HFFc6 (cell line): ENCODE results near the gene PPP2CA. TPM values are rescaled to one million over a fixed set of nuclear protein-coding genes. Genes with fewer than 3 reads are reported as not detected.
"Not testable (repeated sequence)": the region's sequence is repeated elsewhere in the genome, so short reads cannot be mapped to it uniquely, and the experiment has no call there.

Source experiments
- DNase-seq: peaks from one replicate; pipeline ENCODE4 v3.0.0-alpha.2; 2018
- H3K27ac Mint-ChIP-seq: 2 replicates; pipeline ENCODE4 v1.8.0; 2020; ENCODE audit warnings: mild to moderate bottlenecking, mixed read lengths
- H3K27me3 Mint-ChIP-seq: 2 replicates; pipeline ENCODE4 v1.8.0; 2021; ENCODE audit warnings: mild to moderate bottlenecking, moderate library complexity, mixed read lengths; ENCODE audit not compliant: insufficient read depth
- H3K36me3 Mint-ChIP-seq: 2 replicates; pipeline ENCODE4 v1.8.0; 2021; ENCODE audit warnings: low read depth, mixed read lengths
- H3K4me1 Mint-ChIP-seq: 2 replicates; pipeline ENCODE4 v1.8.0; 2020; ENCODE audit warnings: low read depth, mixed read lengths
- H3K4me3 Mint-ChIP-seq: 2 replicates; pipeline ENCODE4 v1.8.0; 2020; ENCODE audit warnings: mild to moderate bottlenecking, moderate library complexity, mixed read lengths
- H3K9me3 Mint-ChIP-seq: 2 replicates; pipeline ENCODE4 v1.8.0; 2020; ENCODE audit warnings: mild to moderate bottlenecking, mixed read lengths
- CTCF ChIP-seq: fragments of 200-600 bp; sonication (generic); IDR thresholded peaks from 2 replicates; pipeline ENCODE4 v1.5.0; 2021; ENCODE audit warnings: antibody characterized with exemption, mild to moderate bottlenecking
- total RNA-seq, 6 experiments: library from RNA; stranded (reverse); fragmentation: NEBNext Ultra II Directional; extraction: Animal tissue kit (Norgen Biotek cat#: 25700); gene quantifications; 2 replicates in 1 of 6; 3 replicates in 5 of 6; pipeline ENCODE4 v1.2.3, GENCODE V29; 2021

The PPP2CA gene
- total RNA-seq, 6 experiments from 2014 or later, result 153 to 172 (median 156) TPM

GRCh38 chr5:134267366-134268018 lies 41.6 kb upstream of the PPP2CA start:
- no peak overlapping the region for H3K27ac Mint-ChIP-seq
- no peak for TF ChIP-seq CTCF

GRCh38 chr5:134263801-134264200 lies 37.9 kb upstream of the PPP2CA start:
- peaks cover 13% of the 10 kb centered on the region for H3K36me3 Mint-ChIP-seq
- peaks cover 8% of the 10 kb centered on the region for H3K4me1 Mint-ChIP-seq
- TF ChIP-seq CTCF, result no peak
- no peak overlapping the region for H3K4me3 Mint-ChIP-seq
- H3K9me3 Mint-ChIP-seq, result peaks cover 24% of the 10 kb centered on the region
- no peak overlapping the region for H3K27ac Mint-ChIP-seq
- peaks cover 1% of the 10 kb centered on the region for H3K27me3 Mint-ChIP-seq
- DNase-seq, result no peak

More at GRCh38 chr5:134267366-134268018, 41.6 kb upstream of the PPP2CA start:
- Mint-ChIP-seq H3K9me3 (peaks cover 15% of the 10 kb centered on the region), H3K4me1 (peaks cover 8% of the 10 kb centered on the region), H3K36me3 (peaks cover 9% of the 10 kb centered on the region), H3K4me3 (no peak overlapping the region), H3K27me3 (peaks cover 5% of the 10 kb centered on the region)
- DNase-seq, result peak; percentile 23

- not testable (repeated sequence) for H3K4me1 Mint-ChIP-seq, DNase-seq, H3K27me3 Mint-ChIP-seq, H3K27ac Mint-ChIP-seq, H3K4me3 Mint-ChIP-seq
- Mint-ChIP-seq H3K36me3 (peaks cover 13% of the 10 kb centered on the region), H3K9me3 (peaks cover 24% of the 10 kb centered on the region)
Observed at GRCh38 chr5:134262629-134263028, 36.8 kb upstream of the PPP2CA start.

GRCh38 chr5:134258896-134259295 lies 33.0 kb upstream of the PPP2CA start:
- Mint-ChIP-seq H3K4me1 (peaks cover 16% of the 10 kb centered on the region), H3K27ac (no peak overlapping the region), H3K27me3 (peaks cover 1% of the 10 kb centered on the region), H3K9me3 (peaks cover 24% of the 10 kb centered on the region), H3K4me3 (no peak overlapping the region), H3K36me3 (peaks cover 13% of the 10 kb centered on the region; the same call in 1 of the 2 replicates)
- TF ChIP-seq CTCF, result no peak
- no peak for DNase-seq

- Mint-ChIP-seq H3K9me3 (peaks cover 7% of the 10 kb centered on the region), H3K36me3 (peaks cover under 1% of the 10 kb centered on the region; the same call in 1 of the 2 replicates), H3K4me1 (peaks cover 32% of the 10 kb centered on the region), H3K4me3 (no peak overlapping the region), H3K27ac (no peak overlapping the region), H3K27me3 (peaks cover under 1% of the 10 kb centered on the region; the same call in 1 of the 2 replicates)
- no peak for TF ChIP-seq CTCF
- no peak for DNase-seq
Observed at GRCh38 chr5:134257176-134257575, 31.3 kb upstream of the PPP2CA start.

- Mint-ChIP-seq H3K36me3 (no peaks in the 10 kb centered on the region), H3K4me3 (no peak overlapping the region), H3K4me1 (peaks cover 38% of the 10 kb centered on the region), H3K27ac (0 out of 2 replicates have a peak overlapping the region, but pooled peaks have one; percentile 11), H3K9me3 (no peaks in the 10 kb centered on the region), H3K27me3 (no peaks in the 10 kb centered on the region)
- DNase-seq, result peak; percentile 45
- TF ChIP-seq CTCF, result no peak
Observed at GRCh38 chr5:134255418-134256150, 29.7 kb upstream of the PPP2CA start.

GRCh38 chr5:134253368-134254153 lies 27.7 kb upstream of the PPP2CA start:
- H3K27ac Mint-ChIP-seq, result 0 out of 2 replicates have a peak overlapping the region, but pooled peaks have one; percentile 36
- peaks cover 45% of the 10 kb centered on the region for H3K4me1 Mint-ChIP-seq
- not testable (repeated sequence) for H3K36me3 Mint-ChIP-seq, H3K9me3 Mint-ChIP-seq, DNase-seq, H3K4me3 Mint-ChIP-seq, H3K27me3 Mint-ChIP-seq
